ENCODE measurements around the gene PSTK.

PSTK gene, protein sequence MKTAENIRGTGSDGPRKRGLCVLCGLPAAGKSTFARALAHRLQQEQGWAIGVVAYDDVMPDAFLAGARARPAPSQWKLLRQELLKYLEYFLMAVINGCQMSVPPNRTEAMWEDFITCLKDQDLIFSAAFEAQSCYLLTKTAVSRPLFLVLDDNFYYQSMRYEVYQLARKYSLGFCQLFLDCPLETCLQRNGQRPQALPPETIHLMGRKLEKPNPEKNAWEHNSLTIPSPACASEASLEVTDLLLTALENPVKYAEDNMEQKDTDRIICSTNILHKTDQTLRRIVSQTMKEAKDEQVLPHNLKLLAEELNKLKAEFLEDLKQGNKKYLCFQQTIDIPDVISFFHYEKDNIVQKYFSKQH

DNA sequence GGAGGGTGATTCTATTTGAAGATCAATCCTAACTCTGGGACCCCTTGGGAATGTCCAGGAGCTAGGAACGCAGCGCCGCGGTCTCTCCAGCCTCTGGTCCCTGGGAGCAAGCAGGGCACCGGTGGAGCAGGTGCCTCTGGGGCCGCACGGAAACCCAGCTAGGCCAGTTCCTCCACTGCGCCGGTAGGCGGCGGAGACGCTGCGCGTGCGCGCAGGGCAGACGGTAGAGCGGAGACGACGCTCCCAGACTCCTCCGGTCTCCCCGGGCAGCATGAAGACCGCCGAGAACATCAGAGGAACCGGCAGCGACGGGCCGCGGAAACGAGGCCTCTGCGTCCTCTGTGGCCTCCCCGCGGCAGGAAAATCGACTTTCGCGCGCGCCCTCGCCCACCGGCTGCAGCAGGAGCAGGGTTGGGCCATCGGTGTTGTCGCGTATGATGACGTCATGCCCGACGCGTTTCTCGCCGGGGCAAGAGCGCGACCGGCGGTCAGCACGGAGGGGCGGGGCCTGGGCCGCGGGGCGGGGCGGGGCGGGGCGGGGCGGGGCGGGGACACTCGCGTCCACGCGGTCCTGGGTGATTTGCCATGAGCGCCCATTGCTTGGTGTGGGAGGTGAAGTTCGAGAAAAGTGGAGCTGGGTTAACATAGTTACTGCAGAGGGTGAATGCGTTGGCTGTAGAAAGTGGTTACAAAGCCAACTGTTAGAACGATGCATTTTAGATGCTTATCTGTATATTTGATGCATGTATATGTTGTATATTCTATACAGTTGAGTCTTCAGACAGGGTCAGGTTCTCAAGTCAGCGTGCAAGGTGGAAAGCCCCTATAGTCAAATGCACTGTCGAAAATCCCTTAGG, at the start of gene PSTK:
PSTK (plus strand) TSS at position 193 of the 857 bp plus-strand sequence; CDS start at position 272, 79 bp downstream.
- peak within 1 kb of the TSS; percentile 40 for H3K27ac ChIP-seq (ENCODE audit: low read length)
- no peaks in the 10 kb centered on the region for H3K36me3 ChIP-seq (ENCODE audit: control insufficient read depth in 1 of 2, insufficient read depth in 2 of 2, low read length in 2 of 2)
- peak within 1 kb of the TSS; percentile 69 to 76 for H3K4me3 ChIP-seq (ENCODE audit: low read depth in 1 of 2, low read length in 2 of 2)
- no peaks in the 10 kb centered on the region for H3K27me3 ChIP-seq (ENCODE audit: low read depth, low read length)
- H3K4me1 ChIP-seq (ENCODE audit: control insufficient read depth in 1 of 2, insufficient read depth in 2 of 2, low read length in 2 of 2) = peaks cover 0 to 4% of the 10 kb centered on the region in 2 donors
- no peaks in the 10 kb centered on the region for H3K9me3 ChIP-seq (ENCODE audit: control insufficient read depth in 1 of 2, low read length in 2 of 2)

DNA sequence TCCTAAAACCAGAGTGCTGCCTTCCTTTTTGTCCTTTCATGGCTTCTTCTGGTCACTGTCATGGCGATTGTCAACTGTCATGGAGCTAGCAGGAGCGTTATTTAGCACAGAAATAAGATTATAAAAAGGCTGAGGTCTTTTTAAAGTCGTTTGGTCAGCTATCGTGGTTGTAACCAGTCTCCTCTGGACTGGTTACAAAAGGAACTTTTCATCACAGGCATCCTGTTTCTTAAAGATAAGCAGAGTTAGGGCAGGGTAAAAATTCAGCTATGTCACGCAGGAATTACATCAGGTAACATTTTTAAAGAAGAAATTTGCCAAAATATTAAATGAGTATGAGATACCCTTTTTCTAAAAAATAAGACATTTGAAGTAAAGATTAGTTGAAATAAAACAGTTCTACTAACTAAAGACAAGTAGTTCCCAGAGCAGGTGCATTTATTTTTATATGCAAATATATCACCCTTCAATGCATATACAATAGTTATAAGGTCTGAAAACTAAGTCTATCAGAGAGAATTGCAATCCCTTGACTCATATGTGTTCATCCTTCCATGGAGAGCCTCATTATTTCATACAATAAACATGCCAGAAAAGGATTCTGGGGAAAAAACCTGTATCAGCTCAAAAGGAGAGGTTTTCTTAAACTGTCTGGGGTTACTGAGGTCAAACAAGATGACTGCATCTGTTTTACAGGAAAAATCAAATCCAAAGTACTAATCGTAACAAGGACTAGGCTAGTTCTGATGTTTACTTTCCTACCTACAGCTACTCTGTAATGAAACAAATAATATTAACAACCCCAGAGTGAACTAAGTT, 48.9 kb upstream of the PSTK start:
- Histone ChIP-seq H3K4me3 (ENCODE audit: low read depth in 1 of 2, low read length in 2 of 2) (no peak overlapping the region), H3K27ac (ENCODE audit: low read length) (no peak overlapping the region), H3K27me3 (ENCODE audit: low read depth, low read length) (no peaks in the 10 kb centered on the region), H3K9me3 (ENCODE audit: control insufficient read depth in 1 of 2, low read length in 2 of 2) (no peaks in the 10 kb centered on the region), H3K36me3 (ENCODE audit: control insufficient read depth in 1 of 2, insufficient read depth in 2 of 2, low read length in 2 of 2) (peaks cover 4 to 8% of the 10 kb centered on the region in 2 donors), H3K4me1 (ENCODE audit: control insufficient read depth in 1 of 2, insufficient read depth in 2 of 2, low read length in 2 of 2) (no peaks in the 10 kb centered on the region)

DNA sequence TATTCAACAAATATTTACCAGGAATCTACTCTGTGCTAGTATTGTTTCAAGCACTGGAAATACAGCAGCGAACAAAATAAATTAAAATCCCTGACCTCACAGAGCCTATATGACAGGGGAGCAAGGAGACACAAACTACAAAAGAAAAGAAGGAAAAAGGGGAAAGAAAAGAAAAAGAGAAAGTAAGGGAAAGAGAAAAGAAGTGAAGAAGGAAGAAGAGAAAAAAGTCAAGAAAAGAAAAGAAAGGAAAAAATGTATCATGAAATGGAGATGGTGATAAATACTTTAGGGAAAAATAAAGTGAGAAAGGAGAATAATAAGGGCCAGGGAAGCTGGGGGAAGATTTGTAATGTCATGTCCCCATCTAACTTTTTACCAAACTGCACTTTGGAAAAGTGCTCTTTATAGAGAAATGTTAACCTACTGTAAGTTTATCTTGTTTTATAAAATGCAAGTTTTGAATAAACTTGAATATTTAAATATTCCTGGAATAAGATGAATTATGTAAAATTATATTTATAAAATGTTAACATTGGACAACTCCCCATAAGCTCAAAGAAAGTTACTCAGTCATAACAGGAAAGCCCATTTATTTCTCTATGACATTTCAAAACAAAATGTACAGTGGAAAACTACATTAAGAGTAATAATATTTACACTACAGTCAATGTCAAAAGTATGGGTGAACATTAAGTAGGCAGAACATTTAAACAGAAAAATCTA, 40.9 kb upstream of the PSTK start:
- no peak overlapping the region for H3K4me3 ChIP-seq (ENCODE audit: low read depth in 1 of 2, low read length in 2 of 2)
- H3K27ac ChIP-seq (ENCODE audit: low read length) = no peak overlapping the region
- H3K27me3 ChIP-seq (ENCODE audit: low read depth, low read length) = no peaks in the 10 kb centered on the region
- H3K36me3 ChIP-seq (ENCODE audit: control insufficient read depth in 1 of 2, insufficient read depth in 2 of 2, low read length in 2 of 2) = peaks cover 27 to 28% of the 10 kb centered on the region in 2 donors
- no peaks in the 10 kb centered on the region for H3K4me1 ChIP-seq (ENCODE audit: control insufficient read depth in 1 of 2, insufficient read depth in 2 of 2, low read length in 2 of 2)
- H3K9me3 ChIP-seq (ENCODE audit: control insufficient read depth in 1 of 2, low read length in 2 of 2) = no peaks in the 10 kb centered on the region

DNA sequence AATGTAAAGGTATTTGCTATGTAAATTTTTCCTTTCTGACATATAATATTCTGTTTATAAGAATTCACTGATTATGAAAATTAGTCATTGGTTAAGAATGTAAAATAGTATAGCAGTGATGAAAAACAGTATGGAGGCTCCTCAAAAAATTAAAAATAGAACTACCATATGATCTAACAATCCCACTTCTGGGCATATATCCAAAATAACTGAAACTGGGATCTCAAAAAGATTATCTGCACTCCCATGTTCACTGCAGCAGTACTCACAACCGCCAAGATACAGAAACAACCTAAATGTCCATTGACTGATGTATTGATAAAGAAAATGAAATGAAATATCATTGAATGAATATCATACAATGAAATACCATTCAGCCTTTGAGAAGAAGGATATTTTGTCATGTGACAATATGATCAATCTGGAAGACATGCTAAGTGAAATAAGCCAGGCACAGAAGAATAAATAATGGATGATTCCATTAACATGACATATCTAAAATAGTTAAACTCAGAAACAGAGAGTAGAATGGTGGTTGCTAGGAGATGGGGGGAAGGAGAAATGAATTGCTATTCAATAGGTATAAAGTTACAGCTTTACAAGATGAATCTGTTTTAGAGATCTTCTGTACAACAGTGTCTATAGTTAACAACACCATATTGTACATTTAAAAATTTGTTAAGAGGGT, 40.2 kb upstream of the PSTK start:
- Histone ChIP-seq H3K27me3 (ENCODE audit: low read depth, low read length) (no peaks in the 10 kb centered on the region), H3K9me3 (ENCODE audit: control insufficient read depth in 1 of 2, low read length in 2 of 2) (no peaks in the 10 kb centered on the region), H3K4me3 (ENCODE audit: low read depth in 1 of 2, low read length in 2 of 2) (no peak overlapping the region)

DNA sequence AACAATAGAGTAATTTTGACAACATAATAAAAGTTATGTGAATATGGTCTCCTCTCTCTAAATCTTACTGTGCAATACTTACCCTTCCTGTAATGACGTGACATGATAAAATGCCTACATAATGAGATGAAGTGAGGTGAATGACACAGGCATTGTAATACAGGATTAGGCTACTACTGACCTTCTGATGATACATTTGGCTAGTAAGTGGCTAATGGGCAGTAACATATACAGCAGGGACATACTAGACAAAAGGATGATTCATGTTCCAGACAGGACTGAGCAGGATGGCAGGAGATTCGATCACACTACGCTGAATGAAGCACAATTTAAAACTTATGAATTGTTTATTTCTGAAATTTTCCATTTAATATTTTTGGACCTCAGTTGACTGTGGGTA, 30.9 kb upstream of the PSTK start:
- Histone ChIP-seq H3K9me3 (ENCODE audit: control insufficient read depth in 1 of 2, low read length in 2 of 2) (no peaks in the 10 kb centered on the region), H3K4me3 (ENCODE audit: low read depth in 1 of 2, low read length in 2 of 2) (no peak overlapping the region), H3K27me3 (ENCODE audit: low read depth, low read length) (no peaks in the 10 kb centered on the region), H3K36me3 (ENCODE audit: control insufficient read depth in 1 of 2, insufficient read depth in 2 of 2, low read length in 2 of 2) (peaks cover 20 to 33% of the 10 kb centered on the region in 2 donors), H3K27ac (ENCODE audit: low read length) (no peak overlapping the region), H3K4me1 (ENCODE audit: control insufficient read depth in 1 of 2, insufficient read depth in 2 of 2, low read length in 2 of 2) (peaks cover 0 to 10% of the 10 kb centered on the region in 2 donors)

More for the DNA sequence above, 40.2 kb upstream of the PSTK start:
- Histone ChIP-seq H3K27ac (ENCODE audit: low read length) (no peak overlapping the region), H3K4me1 (ENCODE audit: control insufficient read depth in 1 of 2, insufficient read depth in 2 of 2, low read length in 2 of 2) (no peaks in the 10 kb centered on the region), H3K36me3 (ENCODE audit: control insufficient read depth in 1 of 2, insufficient read depth in 2 of 2, low read length in 2 of 2) (peaks cover 27 to 28% of the 10 kb centered on the region in 2 donors)

DNA sequence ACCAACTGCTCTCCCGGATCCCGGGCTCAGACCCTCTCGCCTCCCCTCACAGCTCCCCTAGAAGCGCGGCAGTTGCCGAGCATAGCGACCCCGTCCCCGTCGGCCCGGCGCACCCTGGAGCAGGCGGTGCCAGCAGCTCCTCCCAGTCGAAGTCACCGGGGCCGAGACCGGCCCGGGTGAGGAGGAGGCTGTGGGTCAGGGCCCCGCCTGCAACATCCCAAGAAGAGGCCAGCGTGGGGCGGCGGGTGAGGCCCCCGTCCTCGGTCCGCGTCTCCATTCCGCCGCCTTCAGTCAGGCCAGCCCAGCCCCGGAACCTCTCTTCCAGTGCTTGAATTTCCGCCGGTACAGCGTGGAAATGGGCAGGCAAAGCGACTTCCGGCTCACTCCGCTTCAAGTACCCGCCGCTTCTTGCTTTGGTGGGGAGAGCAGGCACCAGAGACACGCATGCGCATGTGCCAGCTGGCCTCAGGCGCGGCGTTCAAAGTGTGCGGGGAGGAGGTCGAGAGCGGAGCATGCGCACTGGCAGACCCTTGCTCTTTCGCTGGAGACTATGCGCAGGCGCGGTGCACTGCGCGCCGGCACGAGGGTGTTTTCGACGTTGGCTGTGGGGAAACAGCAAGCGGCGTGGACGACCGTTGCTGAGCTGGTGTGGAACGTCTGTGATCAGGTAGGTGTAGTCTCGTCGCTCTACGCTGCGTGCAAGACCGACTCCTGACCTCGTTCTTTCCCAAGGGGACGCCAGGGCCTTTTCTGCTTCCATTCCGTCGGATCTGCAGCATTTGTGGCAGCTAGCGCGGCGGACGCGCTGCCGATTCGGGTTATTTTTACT, 26.1 kb upstream of the PSTK start, which contains the start of gene C10orf88:
C10orf88 (minus strand) TSS at position 326 of the 829 bp plus-strand sequence; CDS start at position 277, 49 bp downstream.
- no peak within 1 kb of the TSS for H3K27ac ChIP-seq (ENCODE audit: low read length)
- H3K27me3 ChIP-seq (ENCODE audit: low read depth, low read length) = no peaks in the 10 kb centered on the region
- H3K4me3 ChIP-seq (ENCODE audit: low read depth in 1 of 2, low read length in 2 of 2) = peak within 1 kb of the TSS; percentile 65 to 89
- peaks cover 0 to 16% of the 10 kb centered on the region in 2 donors for H3K4me1 ChIP-seq (ENCODE audit: control insufficient read depth in 1 of 2, insufficient read depth in 2 of 2, low read length in 2 of 2)
- peaks cover 3 to 6% of the 10 kb centered on the region in 2 donors for H3K36me3 ChIP-seq (ENCODE audit: control insufficient read depth in 1 of 2, insufficient read depth in 2 of 2, low read length in 2 of 2)
- no peaks in the 10 kb centered on the region for H3K9me3 ChIP-seq (ENCODE audit: control insufficient read depth in 1 of 2, low read length in 2 of 2)

DNA sequence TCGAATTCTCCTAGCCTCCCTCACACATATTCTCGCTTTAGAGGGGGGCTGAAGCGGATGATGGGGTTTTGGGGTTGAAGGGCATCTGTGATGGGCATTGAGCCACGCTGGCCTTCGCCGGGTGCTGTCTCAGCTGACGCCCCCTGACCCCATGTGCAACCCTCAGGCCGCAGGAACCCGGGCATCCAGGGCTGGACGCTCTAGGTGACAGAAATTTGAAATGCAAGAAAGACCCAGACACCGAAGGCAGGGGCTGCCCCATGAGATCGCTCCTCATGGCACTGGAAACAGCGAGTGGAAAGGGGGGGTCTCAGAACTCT, 25.5 kb upstream of the PSTK start:
- Histone ChIP-seq H3K4me1 (ENCODE audit: control insufficient read depth in 1 of 2, insufficient read depth in 2 of 2, low read length in 2 of 2) (peaks cover 0 to 16% of the 10 kb centered on the region in 2 donors), H3K27me3 (ENCODE audit: low read depth, low read length) (no peaks in the 10 kb centered on the region), H3K9me3 (ENCODE audit: control insufficient read depth in 1 of 2, low read length in 2 of 2) (no peaks in the 10 kb centered on the region), H3K4me3 (ENCODE audit: low read depth in 1 of 2, low read length in 2 of 2) (peak overlapping the region; percentile 63 to 89), H3K36me3 (ENCODE audit: control insufficient read depth in 1 of 2, insufficient read depth in 2 of 2, low read length in 2 of 2) (peaks cover 3 to 6% of the 10 kb centered on the region in 2 donors), H3K27ac (ENCODE audit: low read length) (no peak overlapping the region)

DNA sequence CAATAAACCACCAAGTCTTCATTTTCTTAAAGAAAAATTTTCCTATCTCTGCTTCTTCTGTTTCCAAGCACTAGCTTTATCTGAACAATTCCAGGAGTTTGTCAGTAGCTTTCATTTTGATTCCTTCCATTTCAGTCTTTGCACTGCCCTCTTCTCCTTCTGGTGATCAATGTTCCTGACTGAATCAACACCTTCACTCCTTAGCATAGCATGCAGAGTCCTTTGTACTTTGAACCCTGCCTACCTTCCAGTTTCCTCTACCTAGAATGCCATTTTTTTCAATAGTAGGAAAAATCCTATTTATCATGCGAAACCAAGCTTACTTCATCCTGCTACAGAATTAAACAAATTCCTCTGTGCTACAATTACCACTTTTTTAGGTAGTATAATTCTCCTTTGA, 24.3 kb upstream of the PSTK start:
- no peak overlapping the region for H3K4me3 ChIP-seq (ENCODE audit: low read depth in 1 of 2, low read length in 2 of 2)
- no peak overlapping the region for H3K27ac ChIP-seq (ENCODE audit: low read length)

DNA sequence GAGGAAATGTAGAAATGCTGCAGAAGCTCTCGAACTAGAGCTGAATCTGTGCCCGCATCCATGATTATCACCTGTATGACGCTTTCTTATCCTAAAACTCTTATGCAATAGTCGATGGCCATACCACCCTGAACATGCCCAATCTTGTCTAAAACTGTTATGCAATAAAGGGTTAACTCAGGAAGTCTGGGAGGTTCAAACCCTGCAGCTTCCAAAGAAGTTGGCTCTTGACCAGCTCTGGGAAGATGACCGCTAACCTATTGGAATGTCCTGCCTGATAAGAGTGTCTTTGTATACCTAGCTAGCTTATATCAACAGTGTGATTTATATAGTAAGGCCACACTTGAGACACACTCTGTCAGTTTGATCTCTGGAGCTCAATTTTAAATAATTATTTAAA, 22.7 kb upstream of the PSTK start:
- Histone ChIP-seq H3K27ac (ENCODE audit: low read length) (no peak overlapping the region), H3K9me3 (ENCODE audit: control insufficient read depth in 1 of 2, low read length in 2 of 2) (no peaks in the 10 kb centered on the region), H3K4me3 (ENCODE audit: low read depth in 1 of 2, low read length in 2 of 2) (no peak overlapping the region)

More for the DNA sequence above, 24.3 kb upstream of the PSTK start:
- Histone ChIP-seq H3K4me1 (ENCODE audit: control insufficient read depth in 1 of 2, insufficient read depth in 2 of 2, low read length in 2 of 2) (peaks cover 0 to 16% of the 10 kb centered on the region in 2 donors), H3K27me3 (ENCODE audit: low read depth, low read length) (no peaks in the 10 kb centered on the region), H3K36me3 (ENCODE audit: control insufficient read depth in 1 of 2, insufficient read depth in 2 of 2, low read length in 2 of 2) (no peaks in the 10 kb centered on the region), H3K9me3 (ENCODE audit: control insufficient read depth in 1 of 2, low read length in 2 of 2) (no peaks in the 10 kb centered on the region)

More for the DNA sequence above, 22.7 kb upstream of the PSTK start:
- Histone ChIP-seq H3K4me1 (ENCODE audit: control insufficient read depth in 1 of 2, insufficient read depth in 2 of 2, low read length in 2 of 2) (peaks cover 0 to 16% of the 10 kb centered on the region in 2 donors), H3K27me3 (ENCODE audit: low read depth, low read length) (no peaks in the 10 kb centered on the region), H3K36me3 (ENCODE audit: control insufficient read depth in 1 of 2, insufficient read depth in 2 of 2, low read length in 2 of 2) (no peaks in the 10 kb centered on the region)

All from muscle layer of duodenum (tissue), 2 donors.